Uterus (tissue), 2 donors: ENCODE data around the gene PEX6.

Experiments used
- CTCF ChIP-seq, 4 experiments: fragments of 200-600 bp in 2 of 4; fragments of 450-650 bp in 2 of 4; sonication (generic) in 2 of 4; IDR thresholded peaks; one replicate each; pipeline ENCODE4 v1.5.1; 2016 to 2019; ENCODE audit warnings: antibody characterized with exemption in 4 of 4, mild to moderate bottlenecking in 2 of 4, moderate library complexity in 1 of 4
- POLR2A ChIP-seq, 2 donors: fragments of 450-650 bp; IDR thresholded peaks; one replicate each; pipeline ENCODE4 v1.6.1; 2016; ENCODE audit warnings: antibody characterized with exemption in 2 of 2, mild to moderate bottlenecking in 1 of 2, moderate library complexity in 1 of 2

GRCh38 chr6:42984924-42985475, 6.0 kb upstream of the PEX6 start:
- TF ChIP-seq POLR2A (IDR thresholded peaks at IDR 0.05) (no peak), CTCF (IDR thresholded peaks at IDR 0.05) (no peak)
